HG03378 (cell line): ENCODE measurements around the gene PRPF40B.
"Not testable (repeated sequence)": the region's sequence is repeated elsewhere in the genome, so short reads cannot be mapped to it uniquely, and the experiment has no call there.

Experiments
- ATAC-seq: cut with Tn5 transposase; IDR thresholded peaks from one replicate; pipeline ENCODE4 v1.9.1; 2021; ENCODE audit warnings: mild to moderate bottlenecking, moderate library complexity; ENCODE audit not compliant: unreplicated experiment

Gene PRPF40B

GRCh38 chr12:49609059-49609874 is 14.1 kb upstream of the PRPF40B start:
- ATAC-seq, result no peak

DNA sequence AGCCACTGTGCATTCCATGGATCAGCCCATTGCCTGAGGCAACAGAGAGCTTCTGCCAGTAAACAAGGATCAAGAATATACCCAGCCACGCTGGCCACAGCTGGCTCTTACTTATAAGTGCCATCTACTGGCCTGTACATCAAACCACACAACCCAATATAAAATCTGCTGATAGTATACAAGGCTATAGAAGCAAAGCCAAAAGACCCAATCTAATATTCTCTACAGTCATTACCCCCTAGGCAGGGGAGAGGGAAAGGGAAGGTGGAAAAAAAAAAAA is 13.5 kb upstream of the PRPF40B start:
- no peak for ATAC-seq

- not testable (repeated sequence) for ATAC-seq
Observed at GRCh38 chr12:49610785-49611184, 12.6 kb upstream of the PRPF40B start.

- no peak for ATAC-seq
Observed at GRCh38 chr12:49612210-49612609, 11.2 kb upstream of the PRPF40B start.

GRCh38 chr12:49615725-49616124 is 7.6 kb upstream of the PRPF40B start:
- no peak for ATAC-seq

GRCh38 chr12:49616533-49617219 is 6.7 kb upstream of the PRPF40B start:
- ATAC-seq, result no peak

DNA sequence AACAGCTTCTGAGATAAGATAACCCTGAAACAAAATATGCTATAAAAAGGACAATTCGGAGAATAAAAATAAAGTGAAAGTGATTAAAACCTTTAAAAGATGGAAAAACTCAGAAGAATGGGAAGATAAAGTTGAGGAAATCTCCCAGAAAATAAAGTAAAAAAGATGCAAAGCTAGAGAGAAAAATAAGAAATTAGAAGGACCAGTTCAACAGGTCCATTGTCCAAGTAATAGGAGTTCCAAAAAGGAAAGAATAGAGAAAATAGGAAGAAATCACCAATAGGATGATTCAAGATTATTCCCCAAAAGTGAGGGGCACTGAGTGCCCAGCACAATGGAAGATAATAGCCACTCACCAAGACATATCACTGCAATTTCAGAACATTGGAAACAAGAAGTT is 4.8 kb upstream of the PRPF40B start:
- no peak for ATAC-seq

GRCh38 chr12:49619286-49619685 is 4.1 kb upstream of the PRPF40B start:
- no peak for ATAC-seq

DNA sequence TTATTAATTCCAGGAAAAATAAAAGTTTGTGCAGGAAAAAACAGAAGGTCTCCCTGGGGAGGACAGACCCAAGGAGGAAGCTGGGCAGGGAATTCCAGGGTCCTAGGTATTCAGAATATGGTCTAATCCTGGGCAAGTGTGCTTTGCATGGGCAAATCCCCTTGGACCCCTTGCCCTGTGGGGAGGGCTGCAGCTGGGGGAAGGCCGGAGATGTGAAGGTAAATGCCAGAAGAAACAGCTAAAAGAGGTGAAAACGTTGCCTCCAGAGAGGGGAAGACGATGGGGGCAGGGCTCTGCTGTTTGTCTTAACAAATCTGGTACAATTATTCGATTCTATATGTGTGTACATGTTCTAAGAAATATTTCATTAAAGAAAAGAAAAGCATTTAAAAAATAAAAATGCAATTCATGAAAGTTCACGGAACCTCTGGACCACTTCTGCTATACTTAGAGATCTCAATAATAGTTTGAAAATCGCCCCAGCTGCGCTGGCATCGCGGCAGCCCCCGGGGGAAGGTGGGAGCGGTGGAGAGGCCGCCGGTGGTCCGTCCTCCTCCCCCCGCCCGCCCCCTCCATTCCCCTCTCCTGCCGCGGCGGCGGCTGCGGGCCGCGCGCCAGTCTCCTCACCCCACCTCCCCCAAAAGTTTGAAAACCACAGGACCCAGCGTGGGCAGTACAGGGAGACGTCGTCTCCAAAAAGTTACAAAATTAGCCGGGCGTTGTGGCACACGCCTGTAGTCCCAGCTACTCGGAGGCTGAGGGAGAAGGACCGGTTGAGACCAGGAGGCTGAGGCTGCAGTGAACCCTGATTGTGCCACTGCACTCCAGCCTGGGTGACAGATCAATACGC is 1.5 kb upstream of the PRPF40B start:
- no peak for ATAC-seq

DNA sequence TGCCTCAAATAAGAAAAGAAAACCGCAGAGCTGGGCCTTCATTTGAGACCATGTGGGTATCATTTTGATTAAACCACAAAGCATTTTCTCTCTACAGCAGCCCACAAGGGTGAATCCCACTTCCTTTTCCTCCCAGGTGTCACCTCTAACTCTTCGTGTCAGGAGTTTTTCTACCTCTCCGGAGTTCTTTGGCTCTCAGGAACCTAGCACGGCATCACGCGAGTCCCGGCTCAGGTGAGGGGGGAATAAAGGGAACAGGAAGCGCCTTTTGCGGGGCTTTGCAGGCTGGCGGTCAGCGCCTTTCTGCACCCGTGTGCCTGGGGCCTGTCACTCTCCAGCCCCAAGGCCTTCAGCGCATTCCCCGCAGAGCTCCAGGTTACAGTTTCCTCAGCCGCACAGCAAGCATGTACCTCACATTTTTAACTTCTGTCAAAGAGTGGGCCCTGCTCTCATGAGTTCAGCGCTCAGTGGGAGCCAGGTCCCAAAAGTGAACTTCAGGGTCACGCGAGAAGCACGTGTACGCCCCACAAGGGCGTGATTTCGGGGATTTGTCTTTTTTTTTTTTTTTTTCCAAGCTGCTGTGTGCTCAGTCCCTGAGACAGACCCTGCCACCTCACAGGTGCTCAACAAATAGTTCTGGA is 740 bp upstream of the PRPF40B start:
- ATAC-seq, result no peak

GRCh38 chr12:49624921-49625577 is 1.7 kb downstream of the PRPF40B start:
- ATAC-seq, result no peak

- no peak for ATAC-seq
Observed at GRCh38 chr12:49626169-49626835, 2.9 kb downstream of the PRPF40B start.

- ATAC-seq, result no peak
Observed at GRCh38 chr12:49626836-49627235, 3.5 kb downstream of the PRPF40B start.

DNA sequence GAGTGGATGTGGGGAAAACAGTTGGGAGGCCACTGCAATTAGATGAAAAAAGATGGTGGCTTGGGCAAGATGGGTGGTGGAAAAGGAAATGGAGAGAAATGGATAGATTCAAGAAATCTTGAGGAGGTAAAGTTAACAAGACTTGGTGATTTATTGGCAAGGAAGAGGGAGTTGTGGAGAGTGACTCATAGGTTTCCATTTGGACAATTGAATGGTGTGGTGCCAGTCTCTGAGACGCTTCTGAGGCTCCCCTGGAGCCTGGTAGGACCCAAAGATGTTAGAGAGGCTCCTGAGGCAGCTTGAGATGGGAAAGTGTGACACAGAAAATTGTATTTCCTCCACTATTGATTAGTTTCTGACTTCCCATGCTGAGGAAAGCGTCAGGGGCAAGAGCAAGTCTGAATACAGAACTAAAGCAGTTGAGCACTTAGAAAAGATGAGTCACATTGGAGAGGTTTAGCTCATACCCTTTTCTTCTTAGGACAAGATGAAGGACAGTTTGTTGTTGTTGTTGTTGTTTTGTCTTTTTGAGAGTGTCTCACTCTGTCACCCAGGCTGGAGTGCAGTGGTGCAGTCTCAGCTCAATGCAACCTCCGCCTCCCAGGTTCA is 4.5 kb downstream of the PRPF40B start:
- no peak for ATAC-seq

GRCh38 chr12:49631336-49631907 is 8.1 kb downstream of the PRPF40B start:
- ATAC-seq, result no peak

DNA sequence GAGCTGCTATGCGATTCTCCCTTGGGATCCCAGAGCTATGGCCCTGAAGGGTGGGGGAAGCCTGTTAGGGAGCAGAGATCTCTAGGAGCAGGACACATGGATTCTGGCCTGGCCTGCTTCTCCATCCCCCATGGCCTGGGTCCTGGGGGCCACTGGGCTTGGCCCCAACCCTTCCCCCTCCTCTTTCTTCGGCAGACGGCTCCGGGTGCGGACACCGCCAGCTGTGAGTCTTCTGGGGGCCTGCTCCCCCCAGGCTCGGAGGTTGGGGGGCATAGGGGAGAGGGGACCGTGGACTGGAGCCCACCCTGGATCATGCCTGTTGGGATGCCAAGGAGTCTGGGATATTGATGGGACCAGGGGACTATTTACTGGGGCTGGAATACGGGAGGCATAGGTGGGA is 9.0 kb downstream of the PRPF40B start:
- ATAC-seq, result no peak

- no peak for ATAC-seq
Observed at GRCh38 chr12:49632986-49633702, 9.8 kb downstream of the PRPF40B start.

GRCh38 chr12:49633703-49634345 is 10.5 kb downstream of the PRPF40B start:
- ATAC-seq, result no peak
